AG04450 (cell line): ENCODE results near the gene SSUH2. TPM values are rescaled to one million over a fixed set of nuclear protein-coding genes. Genes with fewer than 3 reads are reported as not detected.
"Not testable (repeated sequence)": the region's sequence is repeated elsewhere in the genome, so short reads cannot be mapped to it uniquely, and the experiment has no call there.

Experiments used
- CTCF ChIA-PET: fragments of 300-600, 350-600 bp; formaldehyde crosslinking; extraction: SDS; loops from one replicate; lab custom pipeline; 2022; ENCODE audit warnings: antibody characterized with exemption, inconsistent platforms; lab: Charles Lee
- POLR2A ChIA-PET: fragments of 350-600 bp; formaldehyde crosslinking; extraction: SDS; loops from one replicate; lab custom pipeline; 2021; ENCODE audit warnings: antibody characterized with exemption, inconsistent platforms; lab: Yijun Ruan, JAX
- DNase-seq: peaks from one replicate; pipeline ENCODE4 v3.0.0-alpha.2; 2011; ENCODE audit warnings: low read depth, low spot score
- H3K27ac ChIP-seq: one replicate; pipeline ENCODE4 v1.5.1; 2012; ENCODE audit warnings: low read depth, low read length, control low read depth
- H3K27me3 ChIP-seq: one replicate; pipeline ENCODE4 v1.6.0; 2012; ENCODE audit warnings: low read length; ENCODE audit not compliant: control insufficient read depth, insufficient read depth
- H3K4me3 ChIP-seq: 2 replicates; pipeline ENCODE4 v1.5.1; 2011; ENCODE audit warnings: mild to moderate bottlenecking, low read depth, low read length, control low read depth
- H3K9me3 ChIP-seq: 2 replicates; pipeline ENCODE4 v1.5.1; 2012; ENCODE audit warnings: low read length; ENCODE audit not compliant: control insufficient read depth, insufficient read depth
- CTCF ChIP-seq: IDR thresholded peaks from 2 replicates; pipeline ENCODE4 v1.5.1; 2011; ENCODE audit warnings: low read depth, low read length, control low read depth, inconsistent platforms
- polyA plus RNA-seq: library from polyadenylated mRNA; depleted of rRNA; stranded (reverse); fragments of >200 nt; gene quantifications from 2 replicates; pipeline ENCODE4 v1.2.3, GENCODE V29; 2011

SSUH2 gene
- polyA plus RNA-seq, 1 experiment: 0.09 TPM

- ChIA-PET POLR2A (no interaction called here), CTCF (no interaction called here)
- no peak for DNase-seq
- no peak overlapping the region for H3K27ac ChIP-seq
- H3K4me3 ChIP-seq: no peak overlapping the region
- TF ChIP-seq CTCF: no peak
- peaks cover 2% of the 10 kb centered on the region; the same call in 1 of the 2 replicates for H3K9me3 ChIP-seq
- H3K27me3 ChIP-seq: peaks cover 8% of the 10 kb centered on the region
These were observed 11.6 kb upstream of the SSUH2 start for GRCh38 chr3:8656240-8656639.

- peaks cover 10% of the 10 kb centered on the region for H3K27me3 ChIP-seq
- no peak for TF ChIP-seq CTCF
- H3K4me3 ChIP-seq: no peak overlapping the region
- no peak overlapping the region for H3K27ac ChIP-seq
- CTCF ChIA-PET: no interaction called here
- no peak for DNase-seq
- peaks cover 2% of the 10 kb centered on the region; the same call in 1 of the 2 replicates for H3K9me3 ChIP-seq
- POLR2A ChIA-PET: no interaction called here
These were observed 10.8 kb upstream of the SSUH2 start for GRCh38 chr3:8655387-8655835.

DNA sequence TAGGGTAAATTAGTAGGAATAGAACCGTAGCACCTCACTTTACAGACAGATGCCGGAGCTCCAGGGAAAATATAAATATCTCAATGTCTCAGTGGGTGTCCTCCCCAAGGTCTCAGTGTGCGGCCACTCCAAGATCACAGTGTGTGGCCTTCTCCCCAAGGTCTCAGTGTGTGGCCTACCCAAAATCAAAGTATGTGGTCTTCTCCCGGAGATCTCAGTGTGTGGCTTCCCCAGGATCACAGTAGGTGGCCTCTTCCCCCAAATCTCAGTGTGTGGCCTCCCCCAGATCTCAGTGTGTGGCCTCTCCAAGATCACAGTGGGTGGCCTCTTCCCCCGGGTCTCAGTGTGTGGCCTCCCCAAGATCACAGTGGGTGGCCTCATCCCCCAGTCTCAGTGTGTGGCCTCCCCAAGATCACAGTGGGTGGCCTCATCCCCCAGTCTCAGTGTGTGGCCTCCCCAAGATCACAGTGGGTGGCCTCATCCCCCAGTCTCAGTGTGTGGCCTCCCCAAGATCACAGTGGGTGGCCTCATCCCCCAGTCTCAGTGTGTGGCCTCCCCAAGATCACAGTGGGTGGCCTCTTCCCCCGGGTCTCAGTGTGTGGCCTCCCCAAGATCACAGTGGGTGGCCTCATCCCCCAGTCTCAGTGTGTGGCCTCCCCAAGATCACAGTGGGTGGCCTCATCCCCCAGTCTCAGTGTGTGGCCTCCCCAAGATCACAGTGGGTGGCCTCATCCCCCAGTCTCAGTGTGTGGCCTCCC, 10.2 kb upstream of the SSUH2 start:
- POLR2A ChIA-PET, DNase-seq, H3K9me3 ChIP-seq, H3K4me3 ChIP-seq, CTCF ChIA-PET, H3K27ac ChIP-seq: not testable (repeated sequence)
- H3K27me3 ChIP-seq: peaks cover 13% of the 10 kb centered on the region

DNA sequence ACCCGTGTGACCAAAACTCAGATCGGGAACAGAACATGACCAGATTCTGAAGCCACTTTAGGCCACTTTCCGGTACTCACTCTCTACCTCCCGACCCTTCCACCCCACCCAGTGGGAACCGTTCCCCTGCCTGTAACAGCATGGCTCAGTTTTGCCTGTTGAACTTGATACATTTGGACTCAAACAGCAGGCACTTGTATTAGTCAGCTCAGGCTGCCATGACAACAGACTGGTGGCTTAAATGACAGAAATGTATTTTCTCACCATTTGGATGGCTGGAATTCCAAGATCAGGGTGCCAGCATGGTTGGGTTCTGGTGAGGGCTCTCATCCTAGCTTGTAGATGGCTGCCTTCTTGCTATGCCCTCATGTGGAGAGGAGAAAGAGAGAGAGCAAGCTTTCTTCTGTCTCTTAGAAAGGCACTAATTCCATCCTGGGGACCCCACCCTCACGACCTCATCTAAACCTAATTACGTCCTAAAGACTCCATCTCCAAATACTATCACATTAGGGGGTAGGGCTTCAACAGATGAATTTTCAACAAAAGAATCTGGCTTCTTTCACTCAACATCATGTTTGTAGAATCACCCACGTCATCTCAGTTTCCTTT, 9.3 kb upstream of the SSUH2 start:
- peaks cover 17% of the 10 kb centered on the region for H3K27me3 ChIP-seq
- no peak for TF ChIP-seq CTCF
- POLR2A ChIA-PET: no interaction called here
- no peak overlapping the region for H3K4me3 ChIP-seq
- CTCF ChIA-PET: interaction anchor here (0.8 kb wide), 2 partner anchors 9 to 32 kb away, joined by 3 read pairs; no protein-coding TSS in a partner anchor
- no peak for DNase-seq
- peaks cover 2% of the 10 kb centered on the region; the same call in 1 of the 2 replicates for H3K9me3 ChIP-seq
- H3K27ac ChIP-seq: no peak overlapping the region

DNA sequence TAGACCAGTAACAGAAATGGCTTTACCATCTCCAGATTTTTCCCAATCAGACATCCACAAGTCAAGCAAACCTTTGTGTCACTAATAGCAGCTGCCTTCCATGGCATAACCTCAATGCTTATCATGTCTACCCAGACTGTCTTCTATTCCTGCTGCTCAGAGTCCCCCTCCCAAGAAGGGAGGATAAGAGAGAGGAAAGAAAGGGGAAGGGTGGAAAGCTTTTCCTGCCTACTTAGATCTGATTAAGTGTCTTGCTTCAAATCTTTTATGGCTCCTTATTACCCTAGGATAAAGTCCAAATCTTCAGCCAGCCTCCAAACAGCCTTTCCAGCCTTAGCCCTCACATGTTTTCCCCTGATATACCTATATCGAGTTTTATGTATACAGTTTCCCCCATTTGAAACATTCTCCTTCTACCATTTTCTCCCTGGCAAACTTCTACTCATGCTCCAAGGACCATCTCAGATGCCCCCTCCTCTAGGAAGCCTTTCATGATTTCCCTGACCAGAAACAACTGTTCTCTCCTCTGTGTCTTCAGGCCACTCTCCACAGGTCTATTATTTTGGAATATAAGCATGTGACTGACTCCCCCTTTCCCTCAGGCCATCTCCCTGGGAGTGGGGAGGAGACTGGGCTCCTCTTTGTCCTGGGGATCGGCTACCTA, 7.9 kb upstream of the SSUH2 start:
- Histone ChIP-seq H3K27me3 (peaks cover 20% of the 10 kb centered on the region), H3K4me3 (no peak overlapping the region), H3K9me3 (peaks cover 2% of the 10 kb centered on the region; the same call in 1 of the 2 replicates), H3K27ac (no peak overlapping the region)
- POLR2A ChIA-PET: interaction anchor here (0.6 kb wide), 1 partner anchor 128 kb away, joined by 6 read pairs; no protein-coding TSS in a partner anchor
- no peak for TF ChIP-seq CTCF
- no peak for DNase-seq
- CTCF ChIA-PET: no interaction called here
